ENCODE data around the gene UBE2D3.
A peak's percentile ranks its signal among the peaks of the same experiment; 100 is the strongest.
"Not testable (repeated sequence)": the region's sequence is repeated elsewhere in the genome, so short reads cannot be mapped to it uniquely, and the experiment has no call there.

The UBE2D3 gene

DNA sequence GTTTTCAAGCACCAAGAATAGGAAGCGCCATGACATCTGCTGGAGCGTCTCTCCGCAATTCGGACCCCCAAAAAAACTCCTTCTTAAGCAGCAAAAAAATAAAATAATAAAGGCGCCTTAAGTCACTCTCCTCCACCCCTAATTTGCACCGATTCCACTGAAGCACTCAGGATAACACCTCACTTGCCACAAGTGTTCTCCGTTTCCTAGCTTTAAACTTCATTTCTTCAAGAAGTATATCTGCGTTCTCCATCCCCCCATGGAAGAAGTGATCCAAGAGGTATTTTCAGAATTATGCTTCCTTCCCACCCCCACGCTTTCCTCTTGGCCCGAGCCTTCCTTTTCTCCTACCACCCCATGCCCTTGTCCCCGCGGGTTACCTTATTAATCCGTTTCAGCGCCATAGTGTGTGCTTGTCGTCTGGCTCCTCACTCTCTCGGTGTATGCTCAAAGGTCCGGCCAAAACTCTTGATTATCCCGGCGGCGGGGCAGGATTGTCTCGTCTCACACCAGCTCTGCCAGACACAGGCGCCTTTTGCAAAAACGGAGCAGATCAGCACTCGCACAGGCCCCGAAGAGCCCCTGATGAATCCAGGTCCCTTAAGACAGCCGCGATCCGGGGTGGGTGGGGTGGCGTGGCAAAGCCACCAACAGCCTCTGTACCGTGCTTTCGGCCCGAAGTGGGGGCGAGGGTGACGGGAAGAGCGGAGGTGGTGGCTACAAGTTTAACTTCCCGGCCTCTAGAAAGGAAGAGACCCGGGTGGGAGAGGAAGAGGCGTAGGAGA is 1.1 kb downstream of the UBE2D3 start:
- ChIA-PET CTCF (no interaction called here), POLR2A (interaction anchor here (1.0 to 5.7 kb wide), 12 partner anchors 9 to 301 kb away, joined by 3 to 75 read pairs (median 6); partner anchors contain the start of genes CISD2, MANBA and SLC9B2)
- TF ChIP-seq SUZ12 (IDR thresholded peaks at IDR 0.05) (no peak), FOXM1 (IDR thresholded peaks at IDR 0.05; ENCODE audit: borderline replicate concordance) (no peak), TARDBP (IDR thresholded peaks at IDR 0.05) (no peak), FOXK2 (IDR thresholded peaks at IDR 0.05) (no peak), PKNOX1 (IDR thresholded peaks at IDR 0.05) (no peak), BHLHE40 (IDR thresholded peaks at IDR 0.05; ENCODE audit: borderline replicate concordance) (no peak), ZNF384 (IDR thresholded peaks at IDR 0.05) (no peak), FOXA1 (IDR thresholded peaks at IDR 0.05) (no peak)
- DNase-seq (ENCODE audit: extremely low spot score) = no peak

- CTCF ChIA-PET = no interaction called here
- POLR2A ChIA-PET = interaction anchor here (0.6 to 5.7 kb wide), 6 partner anchors 9 to 110 kb away, joined by 3 to 75 read pairs (median 4); partner anchors contain the start of genes CISD2 and MANBA
- TF ChIP-seq NFRKB (IDR thresholded peaks at IDR 0.05) (0 out of 2 replicates have a peak, but pooled peaks have one; percentile 43), FOXM1 (IDR thresholded peaks at IDR 0.05; ENCODE audit: borderline replicate concordance) (no peak), ELF4 (IDR thresholded peaks at IDR 0.05) (peak; percentile 54), BHLHE40 (IDR thresholded peaks at IDR 0.05; ENCODE audit: borderline replicate concordance) (peak; percentile 69)
- peak; percentile 19 for DNase-seq (ENCODE audit: extremely low spot score)
Observed at GRCh38 chr4:102825261-102826091, 1.9 kb downstream of the UBE2D3 start.

DNA sequence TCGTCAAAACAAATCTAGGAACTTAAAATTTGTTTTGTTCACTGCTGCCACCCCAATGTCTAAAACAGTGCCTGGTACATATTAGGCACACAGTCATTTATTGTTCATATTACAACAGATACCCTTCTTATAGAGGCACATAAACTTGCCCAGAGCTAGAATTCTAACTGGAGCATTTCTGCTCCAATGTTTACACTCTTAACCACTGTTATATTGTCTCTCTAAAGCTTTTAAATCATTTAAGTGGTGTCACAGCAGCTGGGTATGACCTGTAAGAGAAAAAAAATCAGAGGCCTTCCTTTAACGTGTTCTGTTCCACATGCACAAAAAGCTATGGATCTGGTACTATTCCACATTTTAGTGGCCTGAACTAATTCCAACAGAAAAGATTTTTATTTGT is 3.0 kb downstream of the UBE2D3 start:
- POLR2A ChIA-PET = interaction anchor here (0.9 to 5.7 kb wide), 2 partner anchors 44 to 45 kb away, joined by 4 to 75 read pairs; partner anchors contain the start of gene CISD2
- CTCF ChIA-PET = interaction anchor here (0.6 kb wide), 1 partner anchor 14 kb away, joined by 3 read pairs; no protein-coding TSS in a partner anchor
- no peak for DNase-seq (ENCODE audit: extremely low spot score)
- TF ChIP-seq ELF4 (IDR thresholded peaks at IDR 0.05) = no peak
- TF ChIP-seq ARNT (IDR thresholded peaks at IDR 0.05) = no peak
- TF ChIP-seq PKNOX1 (IDR thresholded peaks at IDR 0.05) = 0 out of 2 replicates have a peak, but pooled peaks have one; percentile 30
- no peak for TF ChIP-seq L3MBTL2 (conservative IDR thresholded peaks at IDR 0.05)

- CTCF ChIA-PET = no interaction called here
- DNase-seq (ENCODE audit: extremely low spot score) = no peak
- TF ChIP-seq CTBP1 (IDR thresholded peaks at IDR 0.05; ENCODE audit: borderline replicate concordance) = no peak
- no peak for TF ChIP-seq ARNT (IDR thresholded peaks at IDR 0.05)
- no peak for TF ChIP-seq ELF4 (IDR thresholded peaks at IDR 0.05)
- TF ChIP-seq TARDBP (IDR thresholded peaks at IDR 0.05) = no peak
- POLR2A ChIA-PET = interaction anchor here (0.9 kb wide), 1 partner anchor 45 kb away, joined by 4 read pairs; no protein-coding TSS in a partner anchor
Observed at GRCh38 chr4:102823897-102824296, 3.5 kb downstream of the UBE2D3 start.

- ChIA-PET CTCF (no interaction called here), POLR2A (interaction anchor here (0.9 kb wide), 1 partner anchor 46 kb away, joined by 4 read pairs; no protein-coding TSS in a partner anchor)
- no peak; the same call in 1 of the 2 replicates for TF ChIP-seq CTBP1 (IDR thresholded peaks at IDR 0.05; ENCODE audit: borderline replicate concordance)
- TF ChIP-seq PKNOX1 (IDR thresholded peaks at IDR 0.05) = peak; percentile 45; the same call in 1 of the 2 replicates
- TF ChIP-seq BHLHE40 (IDR thresholded peaks at IDR 0.05; ENCODE audit: borderline replicate concordance) = no peak
- TF ChIP-seq ARNT (IDR thresholded peaks at IDR 0.05) = no peak
- TF ChIP-seq ELF4 (IDR thresholded peaks at IDR 0.05) = no peak
- no peak for TF ChIP-seq TARDBP (IDR thresholded peaks at IDR 0.05)
- TF ChIP-seq FOXM1 (IDR thresholded peaks at IDR 0.05; ENCODE audit: borderline replicate concordance) = no peak
- DNase-seq (ENCODE audit: extremely low spot score) = no peak
Observed at GRCh38 chr4:102823464-102823863, 3.9 kb downstream of the UBE2D3 start.

- ChIA-PET CTCF (interaction anchor here (0.6 kb wide), 2 partner anchors 29 to 62 kb away, joined by 3 read pairs; no protein-coding TSS in a partner anchor), POLR2A (no interaction called here)
- DNase-seq (ENCODE audit: extremely low spot score) = no peak
- TF ChIP-seq ELF4 (IDR thresholded peaks at IDR 0.05) (no peak), L3MBTL2 (conservative IDR thresholded peaks at IDR 0.05) (no peak), TARDBP (IDR thresholded peaks at IDR 0.05) (no peak), FOXM1 (IDR thresholded peaks at IDR 0.05; ENCODE audit: borderline replicate concordance) (no peak), HDGF (IDR thresholded peaks at IDR 0.05; ENCODE audit: borderline replicate concordance) (no peak), LEF1 (IDR thresholded peaks at IDR 0.05; ENCODE audit: borderline replicate concordance) (no peak), SP1 (IDR thresholded peaks at IDR 0.05) (no peak), PKNOX1 (IDR thresholded peaks at IDR 0.05) (no peak), ZNF384 (IDR thresholded peaks at IDR 0.05) (no peak), ARNT (IDR thresholded peaks at IDR 0.05) (no peak), BHLHE40 (IDR thresholded peaks at IDR 0.05; ENCODE audit: borderline replicate concordance) (no peak), FOXK2 (IDR thresholded peaks at IDR 0.05) (no peak), SUZ12 (IDR thresholded peaks at IDR 0.05) (no peak), CTBP1 (IDR thresholded peaks at IDR 0.05; ENCODE audit: borderline replicate concordance) (no peak), FOXA1 (IDR thresholded peaks at IDR 0.05) (no peak), NFRKB (IDR thresholded peaks at IDR 0.05) (no peak)
Observed at GRCh38 chr4:102819588-102820365, 7.6 kb downstream of the UBE2D3 start.

GRCh38 chr4:102819100-102819499 is 8.3 kb downstream of the UBE2D3 start:
- POLR2A ChIA-PET = interaction anchor here (4.0 kb wide), 1 partner anchor 9 kb away, joined by 32 read pairs; the partner anchor contains the start of gene UBE2D3
- DNase-seq (ENCODE audit: extremely low spot score) = not testable (repeated sequence)
- CTCF ChIA-PET = interaction anchor here (0.6 kb wide), 2 partner anchors 29 to 63 kb away, joined by 3 read pairs; no protein-coding TSS in a partner anchor

Data from HEK293T (cell line).